ENCODE data around the gene ZNF768.

DNA sequence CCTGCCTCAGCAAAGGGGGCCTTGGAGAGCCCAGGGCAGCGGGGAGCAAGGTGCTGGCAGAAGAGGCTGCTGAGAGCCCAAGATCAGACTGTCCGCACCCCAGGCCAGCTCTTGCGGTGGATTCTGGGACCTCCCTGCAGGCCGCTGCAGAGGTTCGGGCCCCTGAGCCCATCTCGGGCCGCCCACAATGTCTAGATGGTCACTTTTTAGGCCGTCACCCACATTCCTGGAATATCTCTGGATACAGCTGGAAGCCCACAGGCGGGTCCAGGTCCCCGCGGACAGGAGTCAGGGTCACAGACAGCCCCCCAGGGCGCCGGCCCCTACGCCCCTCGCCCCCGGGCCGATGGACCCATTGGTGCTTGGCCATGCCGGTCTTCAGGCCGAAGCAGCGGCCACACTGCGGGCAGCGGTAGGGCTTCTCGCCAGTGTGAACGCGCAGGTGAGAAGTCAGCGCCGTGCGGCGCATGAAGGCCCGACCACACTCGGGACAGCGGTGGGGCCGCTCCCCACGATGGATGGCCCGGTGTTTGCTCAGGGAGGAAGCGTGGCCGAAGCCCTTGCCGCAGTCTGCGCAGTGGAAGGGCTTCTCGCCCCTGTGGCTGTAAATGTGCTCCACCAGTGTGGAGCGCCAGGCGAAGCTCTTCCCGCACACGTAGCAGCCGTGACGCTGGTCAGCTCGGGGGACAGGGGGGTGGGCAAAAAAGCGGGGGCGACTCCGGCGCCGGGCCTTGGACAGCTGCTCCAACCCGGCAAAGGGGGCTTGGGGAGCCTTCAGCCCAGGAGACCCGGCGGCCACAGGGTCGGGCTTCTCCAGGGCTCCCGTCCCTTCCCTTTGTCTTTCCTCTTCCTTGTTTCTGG lies 6.1 kb upstream of the ZNF768 start:
- TF ChIP-seq, protein P1, sequence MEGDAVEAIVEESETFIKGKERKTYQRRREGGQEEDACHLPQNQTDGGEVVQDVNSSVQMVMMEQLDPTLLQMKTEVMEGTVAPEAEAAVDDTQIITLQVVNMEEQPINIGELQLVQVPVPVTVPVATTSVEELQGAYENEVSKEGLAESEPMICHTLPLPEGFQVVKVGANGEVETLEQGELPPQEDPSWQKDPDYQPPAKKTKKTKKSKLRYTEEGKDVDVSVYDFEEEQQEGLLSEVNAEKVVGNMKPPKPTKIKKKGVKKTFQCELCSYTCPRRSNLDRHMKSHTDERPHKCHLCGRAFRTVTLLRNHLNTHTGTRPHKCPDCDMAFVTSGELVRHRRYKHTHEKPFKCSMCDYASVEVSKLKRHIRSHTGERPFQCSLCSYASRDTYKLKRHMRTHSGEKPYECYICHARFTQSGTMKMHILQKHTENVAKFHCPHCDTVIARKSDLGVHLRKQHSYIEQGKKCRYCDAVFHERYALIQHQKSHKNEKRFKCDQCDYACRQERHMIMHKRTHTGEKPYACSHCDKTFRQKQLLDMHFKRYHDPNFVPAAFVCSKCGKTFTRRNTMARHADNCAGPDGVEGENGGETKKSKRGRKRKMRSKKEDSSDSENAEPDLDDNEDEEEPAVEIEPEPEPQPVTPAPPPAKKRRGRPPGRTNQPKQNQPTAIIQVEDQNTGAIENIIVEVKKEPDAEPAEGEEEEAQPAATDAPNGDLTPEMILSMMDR (IDR thresholded peaks at IDR 0.05), result no peak
- TF ChIP-seq EZH2 (IDR thresholded peaks at IDR 0.05; ENCODE audit: borderline replicate concordance, insufficient read depth, low read depth, low read length, poor library complexity, severe bottlenecking), result no peak
